ENCODE measurements around the gene TENT4A. TPM values are rescaled to one million over a fixed set of nuclear protein-coding genes. Genes with fewer than 3 reads are reported as not detected.

TENT4A gene
- total and polyA plus RNA-seq, 2 of the 13 experiments (the other 11 are each of a cell fraction or from before 2014, with no cell fraction given), result 6.3 to 13.3 TPM

GRCh38 chr5:6766604-6767093, 53.4 kb downstream of the TENT4A start:
- WGBS (ENCODE audit: low lambda C conversion rate), result 89% methylated on average over 12 of the region's 12 CpGs
- TF ChIP-seq MAFF (IDR thresholded peaks at IDR 0.05; ENCODE audit: low read depth, low read length), result no peak
- TF ChIP-seq NFYB (CRISPR knock-in tag; IDR thresholded peaks at IDR 0.05), result no peak
- no peak for TF ChIP-seq SNAPC2 (CRISPR knock-in tag; IDR thresholded peaks at IDR 0.05)
- TF ChIP-seq MXD4 (CRISPR knock-in tag; IDR thresholded peaks at IDR 0.05), result no peak
- no peak for TF ChIP-seq PREB (CRISPR knock-in tag; IDR thresholded peaks at IDR 0.05)
- no peak for TF ChIP-seq ZUFSP (CRISPR knock-in tag; IDR thresholded peaks at IDR 0.05; ENCODE audit: borderline replicate concordance)
- no peak for TF ChIP-seq TOE1 (CRISPR knock-in tag; IDR thresholded peaks at IDR 0.05)
- TF ChIP-seq ZNF572 (CRISPR knock-in tag; IDR thresholded peaks at IDR 0.05), result no peak
- TF ChIP-seq ZNF609 (CRISPR knock-in tag; IDR thresholded peaks at IDR 0.05; ENCODE audit: borderline replicate concordance), result no peak
- TF ChIP-seq HOXA3 (CRISPR knock-in tag; IDR thresholded peaks at IDR 0.05), result no peak
- TF ChIP-seq ZNF782 (CRISPR knock-in tag; IDR thresholded peaks at IDR 0.05; ENCODE audit: borderline replicate concordance), result no peak

More at GRCh38 chr5:6766604-6767093, 53.4 kb downstream of the TENT4A start:
- Histone ChIP-seq H3K9me3 (ENCODE audit: low read length) (no peaks in the 10 kb centered on the region), H2AFZ (ENCODE audit: low read length) (no peak overlapping the region), H3K4me3 (replicated peaks in 1 of 3; ENCODE audit: insufficient read depth in 1 of 3, low read depth in 2 of 3, low read length in 3 of 3) (no peak overlapping the region), H3K27ac (ENCODE audit: extremely low read length, insufficient read depth, low read length) (no peak overlapping the region), H3K4me1 (ENCODE audit: insufficient read depth, low read length) (peaks cover 9% of the 10 kb centered on the region; the same call in 1 of the 2 replicates), H3K27me3 (ENCODE audit: control insufficient read depth in 1 of 2, insufficient read depth in 2 of 2, low read length in 2 of 2) (no peaks in the 10 kb centered on the region), H3K9ac (ENCODE audit: insufficient read depth, low read depth, low read length) (no peak overlapping the region), H3K36me3 (replicated peaks in 1 of 2; ENCODE audit: control insufficient read depth in 1 of 2, insufficient read depth in 2 of 2, low read length in 2 of 2) (no peaks in the 10 kb centered on the region), H3K4me2 (ENCODE audit: low read depth, low read length) (no peak overlapping the region), H4K20me1 (ENCODE audit: insufficient read depth, low read length) (no peaks in the 10 kb centered on the region), H3K79me2 (ENCODE audit: insufficient read depth, low read length) (no peaks in the 10 kb centered on the region)
- ATAC-seq, result no peak
- FAIRE-seq, result no peak
- DNase-seq (ENCODE audit: low spot score), result no peak
- ChIA-PET CTCF (ENCODE audit: low intra/inter-chr PET ratio, low total read pairs) (no interaction called here), POLR2A (no interaction called here)
- intact Hi-C loops (cut with micrococcal nuclease; ENCODE audit: unreplicated experiment), result no loop called here
- no TSS peak for BruUV-seq (replicated peaks)
- in situ Hi-C loops (cut with HindIII; ENCODE audit: extremely low pct_ligation_motif_present, low pct_unique_long_range_greater_than_20kb), result loop anchor here (5.0 kb wide), 1 partner anchor 981 kb away; no protein-coding TSS in a partner anchor

Data from HepG2 (cell line).